ENCODE measurements around the gene ODC1.

Gene ODC1

GRCh38 chr2:10400978-10401951, 46.9 kb downstream of the ODC1 start:
- no peak for DNase-seq (ENCODE audit: low read depth)
- no peak for TF ChIP-seq POLR2A (IDR thresholded peaks at IDR 0.05; ENCODE audit: extremely low read depth, insufficient read length)
- no peak for TF ChIP-seq MYC (IDR thresholded peaks at IDR 0.05; ENCODE audit: low read depth, low read length)
- TF ChIP-seq CTCF (IDR thresholded peaks at IDR 0.05; ENCODE audit: low read depth, low read length), result no peak
- TF ChIP-seq, protein P1, sequence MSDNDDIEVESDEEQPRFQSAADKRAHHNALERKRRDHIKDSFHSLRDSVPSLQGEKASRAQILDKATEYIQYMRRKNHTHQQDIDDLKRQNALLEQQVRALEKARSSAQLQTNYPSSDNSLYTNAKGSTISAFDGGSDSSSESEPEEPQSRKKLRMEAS (IDR thresholded peaks at IDR 0.05; ENCODE audit: low read depth, low read length), result no peak
- no peak overlapping the region for H3K4me3 ChIP-seq (ENCODE audit: low read depth, low read length)

DNA sequence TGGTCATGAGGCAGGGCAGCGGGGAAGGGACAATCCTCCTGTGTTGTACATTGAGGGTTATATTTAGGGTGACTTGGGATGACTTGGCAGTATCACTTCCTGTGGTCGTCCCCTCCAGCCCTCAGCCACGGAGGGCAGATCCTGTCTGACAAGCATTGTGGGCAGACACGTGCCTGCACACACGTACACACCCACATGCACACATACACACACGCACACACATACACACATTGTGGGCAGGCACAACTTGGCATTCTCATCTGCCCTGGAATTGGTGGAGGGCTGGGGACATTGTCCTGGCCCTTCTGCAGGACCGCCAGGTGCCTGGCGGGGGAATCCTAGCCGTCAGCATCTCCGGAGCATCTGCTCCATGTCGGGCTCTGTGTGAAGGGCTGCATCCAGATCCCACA, 47.6 kb downstream of the ODC1 start:
- no peak for TF ChIP-seq CTCF (IDR thresholded peaks at IDR 0.05; ENCODE audit: low read depth, low read length)
- TF ChIP-seq MYC (IDR thresholded peaks at IDR 0.05; ENCODE audit: low read depth, low read length), result peak; percentile 65
- no peak for TF ChIP-seq POLR2A (IDR thresholded peaks at IDR 0.05; ENCODE audit: extremely low read depth, insufficient read length)
- TF ChIP-seq, protein P1 (IDR thresholded peaks at IDR 0.05; ENCODE audit: low read depth, low read length), result peak; percentile 88
- peak; percentile 89 for DNase-seq (ENCODE audit: low read depth)
- H3K4me3 ChIP-seq (ENCODE audit: low read depth, low read length), result no peak overlapping the region

- TF ChIP-seq MYC (IDR thresholded peaks at IDR 0.05; ENCODE audit: low read depth, low read length) (no peak), POLR2A (IDR thresholded peaks at IDR 0.05; ENCODE audit: extremely low read depth, insufficient read length) (no peak), CTCF (IDR thresholded peaks at IDR 0.05; ENCODE audit: low read depth, low read length) (no peak)
- TF ChIP-seq, protein P1 (IDR thresholded peaks at IDR 0.05; ENCODE audit: low read depth, low read length), result no peak
- no peak for DNase-seq (ENCODE audit: low read depth)
- no peak overlapping the region for H3K4me3 ChIP-seq (ENCODE audit: low read depth, low read length)
Observed at GRCh38 chr2:10400002-10400401, 48.1 kb downstream of the ODC1 start.

DNA sequence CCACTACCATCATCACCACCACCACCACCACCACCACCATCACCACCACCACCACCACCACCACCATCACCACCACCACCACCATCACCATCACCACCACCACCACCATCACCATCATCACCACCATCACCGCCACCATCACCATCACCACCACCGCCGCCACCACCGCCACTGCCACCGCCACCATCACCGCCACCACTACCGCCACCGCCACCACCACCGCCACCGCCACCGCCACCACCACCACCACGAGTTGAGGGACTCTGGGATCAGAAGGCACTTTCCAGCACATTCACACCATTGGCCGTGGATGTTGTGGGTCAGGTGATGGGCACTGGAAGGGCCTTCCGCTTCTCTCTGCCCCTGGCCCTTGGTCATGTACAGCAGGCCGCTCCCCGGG, 48.8 kb downstream of the ODC1 start:
- TF ChIP-seq MYC (IDR thresholded peaks at IDR 0.05; ENCODE audit: low read depth, low read length), result no peak
- TF ChIP-seq CTCF (IDR thresholded peaks at IDR 0.05; ENCODE audit: low read depth, low read length), result no peak
- no peak for TF ChIP-seq POLR2A (IDR thresholded peaks at IDR 0.05; ENCODE audit: extremely low read depth, insufficient read length)
- TF ChIP-seq, protein P1 (IDR thresholded peaks at IDR 0.05; ENCODE audit: low read depth, low read length), result no peak
- DNase-seq (ENCODE audit: low read depth), result no peak
- no peak overlapping the region for H3K4me3 ChIP-seq (ENCODE audit: low read depth, low read length)

DNA sequence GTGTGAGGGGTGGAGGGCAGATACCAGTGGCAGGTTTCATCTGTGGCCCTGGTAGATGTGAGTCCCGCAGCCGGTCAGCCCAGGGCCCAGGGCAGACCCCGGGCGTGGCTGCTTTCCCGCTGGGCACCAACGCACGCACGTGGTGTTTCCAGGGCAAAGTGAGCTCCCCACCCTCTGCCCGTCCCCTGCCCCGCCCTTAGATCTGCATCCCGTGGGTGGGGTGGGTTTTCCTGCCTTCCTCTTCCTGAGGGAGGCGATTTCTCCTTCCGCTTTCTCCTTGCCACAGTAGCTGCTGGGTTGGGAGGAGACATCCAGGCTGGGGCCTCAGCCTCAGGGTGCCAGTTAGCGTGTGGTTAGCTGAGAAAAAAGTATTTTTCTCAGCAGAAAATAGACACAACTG, 49.6 kb downstream of the ODC1 start:
- no peak for DNase-seq (ENCODE audit: low read depth)
- TF ChIP-seq, protein P1 (IDR thresholded peaks at IDR 0.05; ENCODE audit: low read depth, low read length), result no peak
- TF ChIP-seq POLR2A (IDR thresholded peaks at IDR 0.05; ENCODE audit: extremely low read depth, insufficient read length), result no peak
- no peak for TF ChIP-seq MYC (IDR thresholded peaks at IDR 0.05; ENCODE audit: low read depth, low read length)
- TF ChIP-seq CTCF (IDR thresholded peaks at IDR 0.05; ENCODE audit: low read depth, low read length), result no peak
- no peak overlapping the region for H3K4me3 ChIP-seq (ENCODE audit: low read depth, low read length)

Measured in NB4 (cell line).